WTC11 (cell line): Measurements from ENCODE around the gene REELD1. TPM values are rescaled to one million over a fixed set of nuclear protein-coding genes. Genes with fewer than 3 reads are reported as not detected.

Experiments used
- ATAC-seq: fragments of 200-7000 bp; cut with Tn5 transposase; 2 replicates; pipeline ENCODE4 v1.10.0; 2021; ENCODE audit warnings: mild to moderate bottlenecking, moderate library complexity
- CTCF ChIA-PET: fragments of 300-600 bp; sonication (Branson Sonifier 250); formaldehyde crosslinking; loops from one replicate; lab custom pipeline; 2021; ENCODE audit warnings: antibody characterized with exemption; lab: Charles Lee
- POLR2A ChIA-PET: fragments of 350-600 bp; sonication (Branson Sonifier 250); formaldehyde crosslinking; loops from one replicate; lab custom pipeline; 2021; ENCODE audit warnings: antibody characterized with exemption; lab: Charles Lee
- DNase-seq: peaks from one replicate; pipeline ENCODE4 v3.0.0; 2021; ENCODE audit warnings: low spot score
- H3K27ac Mint-ChIP-seq: 2 replicates; pipeline ENCODE4 v1.8.0; 2021; ENCODE audit warnings: mixed read lengths
- H3K27me3 Mint-ChIP-seq: 2 replicates; pipeline ENCODE4 v1.8.0; 2021; ENCODE audit warnings: low read depth, mild to moderate bottlenecking, moderate library complexity, mixed read lengths
- H3K36me3 Mint-ChIP-seq: 2 replicates; pipeline ENCODE4 v1.8.0; 2021; ENCODE audit warnings: mixed read lengths
- H3K4me1 Mint-ChIP-seq: 2 replicates; pipeline ENCODE4 v1.8.0; 2022; ENCODE audit warnings: mixed read lengths
- H3K4me3 Mint-ChIP-seq: 2 replicates; pipeline ENCODE4 v1.8.0; 2021; ENCODE audit warnings: mild to moderate bottlenecking, moderate library complexity, mixed read lengths
- H3K9me3 Mint-ChIP-seq: 2 replicates; pipeline ENCODE4 v1.8.0; 2021; ENCODE audit warnings: mixed read lengths
- ARID4B ChIP-seq: sonication (generic); formaldehyde crosslinking; IDR thresholded peaks from 2 replicates; pipeline ENCODE4 v1.8.0; 2023; ENCODE audit warnings: missing genetic modification reagents, mild to moderate bottlenecking, borderline replicate concordance
- ATF1 ChIP-seq: sonication (generic); formaldehyde crosslinking; IDR thresholded peaks from 2 replicates; pipeline ENCODE4 v1.8.1; 2023; ENCODE audit warnings: mild to moderate bottlenecking, moderate library complexity, missing genetic modification reagents
- ATF6 ChIP-seq: sonication (generic); formaldehyde crosslinking; IDR thresholded peaks from 2 replicates; pipeline ENCODE4 v1.8.1; 2023; ENCODE audit warnings: mild to moderate bottlenecking, missing genetic modification reagents
- E2F4 ChIP-seq: sonication (generic); formaldehyde crosslinking; IDR thresholded peaks from 2 replicates; pipeline ENCODE4 v1.8.1; 2022; ENCODE audit warnings: low read depth, mild to moderate bottlenecking, moderate library complexity, missing genetic modification reagents, borderline replicate concordance
- ETV6 ChIP-seq: sonication (generic); formaldehyde crosslinking; IDR thresholded peaks from 2 replicates; pipeline ENCODE4 v1.8.1; 2022; ENCODE audit warnings: mild to moderate bottlenecking, missing genetic modification reagents
- FOXK1 ChIP-seq: sonication (generic); formaldehyde crosslinking; IDR thresholded peaks from 2 replicates; pipeline ENCODE4 v1.8.0; 2022; ENCODE audit warnings: mild to moderate bottlenecking, moderate library complexity, missing genetic modification reagents
- GABPB1 ChIP-seq: sonication (generic); formaldehyde crosslinking; IDR thresholded peaks from 2 replicates; pipeline ENCODE4 v1.8.1; 2023; ENCODE audit warnings: mild to moderate bottlenecking, missing genetic modification reagents
- IRF1 ChIP-seq: sonication (generic); formaldehyde crosslinking; IDR thresholded peaks from 2 replicates; pipeline ENCODE4 v1.8.0; 2023; ENCODE audit warnings: missing genetic modification reagents
- IRF2 ChIP-seq: sonication (generic); formaldehyde crosslinking; IDR thresholded peaks from 2 replicates; pipeline ENCODE4 v1.8.0; 2022; ENCODE audit warnings: low read depth, missing genetic modification reagents, borderline replicate concordance
- KAT7 ChIP-seq: sonication (generic); formaldehyde crosslinking; IDR thresholded peaks from 2 replicates; pipeline ENCODE4 v1.8.1; 2023; ENCODE audit warnings: missing genetic modification reagents, mild to moderate bottlenecking, borderline replicate concordance
- MXD4 ChIP-seq: fragments of 250-450 bp; sonication (Bioruptor Pico); IDR thresholded peaks from 2 replicates; pipeline ENCODE4 v1.8.0; 2021; ENCODE audit warnings: mild to moderate bottlenecking, moderate library complexity, borderline replicate concordance
- MYBL2 ChIP-seq: sonication (generic); formaldehyde crosslinking; IDR thresholded peaks from 2 replicates; pipeline ENCODE4 v1.8.1; 2023; ENCODE audit warnings: mild to moderate bottlenecking, moderate library complexity, missing genetic modification reagents
- RELA ChIP-seq: sonication (generic); formaldehyde crosslinking; IDR thresholded peaks from 2 replicates; pipeline ENCODE4 v1.8.1; 2022; ENCODE audit warnings: missing genetic modification reagents, mild to moderate bottlenecking, borderline replicate concordance
- SMAD3 ChIP-seq: sonication (generic); formaldehyde crosslinking; IDR thresholded peaks from 2 replicates; pipeline ENCODE4 v1.8.0; 2022; ENCODE audit warnings: missing genetic modification reagents, mild to moderate bottlenecking, borderline replicate concordance
- ZBTB21 ChIP-seq: sonication (generic); formaldehyde crosslinking; IDR thresholded peaks from 2 replicates; pipeline ENCODE4 v1.8.1; 2023; ENCODE audit warnings: mild to moderate bottlenecking, missing genetic modification reagents, borderline replicate concordance
- ZBTB43 ChIP-seq: sonication (generic); formaldehyde crosslinking; IDR thresholded peaks from 2 replicates; pipeline ENCODE4 v1.8.1; 2023; ENCODE audit warnings: mild to moderate bottlenecking, missing genetic modification reagents
- ZNF121 ChIP-seq: sonication (generic); formaldehyde crosslinking; IDR thresholded peaks from 2 replicates; pipeline ENCODE4 v1.8.0; 2023; ENCODE audit warnings: missing genetic modification reagents
- ZNF232 ChIP-seq: sonication (generic); formaldehyde crosslinking; IDR thresholded peaks from 2 replicates; pipeline ENCODE4 v1.8.0; 2022; ENCODE audit warnings: mild to moderate bottlenecking, missing genetic modification reagents
- ZNF281 ChIP-seq: sonication (generic); formaldehyde crosslinking; IDR thresholded peaks from 2 replicates; pipeline ENCODE4 v1.8.0; 2023; ENCODE audit warnings: mild to moderate bottlenecking, missing genetic modification reagents
- ZNF396 ChIP-seq: fragments of 250-450 bp; sonication (Bioruptor Pico); IDR thresholded peaks from 2 replicates; pipeline ENCODE4 v1.8.0; 2021; ENCODE audit warnings: mild to moderate bottlenecking, moderate library complexity, borderline replicate concordance
- ZNF416 ChIP-seq: fragments of 250-450 bp; sonication (Bioruptor Pico); IDR thresholded peaks from 2 replicates; pipeline ENCODE4 v1.9.0; 2021; ENCODE audit warnings: mild to moderate bottlenecking, inconsistent platforms
- total RNA-seq: library from RNA; stranded (reverse); gene quantifications from 3 replicates; pipeline ENCODE4 v1.2.3, GENCODE V29; 2021

Gene REELD1
- total RNA-seq, 1 experiment from 2014 or later = not detected

- Mint-ChIP-seq H3K4me1 (peaks cover 2% of the 10 kb centered on the region; the same call in 1 of the 2 replicates), H3K9me3 (no peaks in the 10 kb centered on the region), H3K4me3 (no peak overlapping the region), H3K27ac (no peak overlapping the region), H3K36me3 (no peaks in the 10 kb centered on the region), H3K27me3 (peaks cover 12% of the 10 kb centered on the region)
- POLR2A ChIA-PET = no interaction called here
- ATAC-seq (no peak), DNase-seq (no peak)
- TF ChIP-seq GABPB1 (CRISPR knock-in tag) = no peak
- no peak for TF ChIP-seq ZNF281 (CRISPR knock-in tag)
- TF ChIP-seq ATF6 = no peak
- TF ChIP-seq ZBTB43 (CRISPR knock-in tag) = no peak
- TF ChIP-seq RELA (CRISPR knock-in tag) = no peak
- no peak for TF ChIP-seq IRF1 (CRISPR knock-in tag)
- TF ChIP-seq ZNF232 (CRISPR knock-in tag) = no peak
- no peak for TF ChIP-seq ATF1
- TF ChIP-seq MXD4 (CRISPR knock-in tag) = no peak
- no peak for TF ChIP-seq ZNF396 (CRISPR knock-in tag)
- no peak for TF ChIP-seq E2F4 (CRISPR knock-in tag)
- TF ChIP-seq ZNF416 = no peak
- no peak for TF ChIP-seq KAT7 (CRISPR knock-in tag)
- no peak for TF ChIP-seq ZNF121
- CTCF ChIA-PET = no interaction called here
These were observed 44.2 kb upstream of the REELD1 start for GRCh38 chr4:146170149-146170548.

- peaks cover 39% of the 10 kb centered on the region for H3K4me1 Mint-ChIP-seq
- H3K9me3 Mint-ChIP-seq = no peaks in the 10 kb centered on the region
- ATAC-seq (peak; percentile 86), DNase-seq (peak; percentile 77)
- CTCF ChIA-PET = no interaction called here
- H3K27ac Mint-ChIP-seq = peak within 1 kb of the TSS; percentile 52
- POLR2A ChIA-PET = interaction anchor here (0.6 kb wide), 1 partner anchor 274 kb away, joined by 4 read pairs; no protein-coding TSS in a partner anchor
- no peaks in the 10 kb centered on the region for H3K36me3 Mint-ChIP-seq
- H3K27me3 Mint-ChIP-seq = peaks cover 6% of the 10 kb centered on the region
- H3K4me3 Mint-ChIP-seq = peak within 1 kb of the TSS; percentile 82
- TF ChIP-seq SMAD3 (CRISPR knock-in tag) = peak; percentile 32; the same call in 1 of the 2 replicates
- 0 out of 2 replicates have a peak, but pooled peaks have one; percentile 66 for TF ChIP-seq KAT7 (CRISPR knock-in tag)
- TF ChIP-seq IRF2 (CRISPR knock-in tag) = 0 out of 2 replicates have a peak, but pooled peaks have one; percentile 37
- peak; percentile 30; the same call in 1 of the 2 replicates for TF ChIP-seq FOXK1 (CRISPR knock-in tag)
- peak; percentile 71 for TF ChIP-seq ETV6 (CRISPR knock-in tag)
- TF ChIP-seq ZBTB21 (CRISPR knock-in tag) = peak; percentile 73; the same call in 1 of the 2 replicates
- TF ChIP-seq ARID4B (CRISPR knock-in tag) = 0 out of 2 replicates have a peak, but pooled peaks have one; percentile 24
- peak; percentile 86 for TF ChIP-seq MYBL2 (CRISPR knock-in tag)
- peak; percentile 88; the same call in 1 of the 2 replicates for TF ChIP-seq RELA (CRISPR knock-in tag)
These were observed 38.5 kb upstream of the REELD1 start, which contains the start of gene LSM6 for GRCh38 chr4:146175541-146176453. TSS of gene LSM6 (plus strand) at chr4:146175718. CDS start at chr4:146182922, 7,204 bp downstream.
